ENCODE results near the gene TEX52.

The TEX52 gene

DNA sequence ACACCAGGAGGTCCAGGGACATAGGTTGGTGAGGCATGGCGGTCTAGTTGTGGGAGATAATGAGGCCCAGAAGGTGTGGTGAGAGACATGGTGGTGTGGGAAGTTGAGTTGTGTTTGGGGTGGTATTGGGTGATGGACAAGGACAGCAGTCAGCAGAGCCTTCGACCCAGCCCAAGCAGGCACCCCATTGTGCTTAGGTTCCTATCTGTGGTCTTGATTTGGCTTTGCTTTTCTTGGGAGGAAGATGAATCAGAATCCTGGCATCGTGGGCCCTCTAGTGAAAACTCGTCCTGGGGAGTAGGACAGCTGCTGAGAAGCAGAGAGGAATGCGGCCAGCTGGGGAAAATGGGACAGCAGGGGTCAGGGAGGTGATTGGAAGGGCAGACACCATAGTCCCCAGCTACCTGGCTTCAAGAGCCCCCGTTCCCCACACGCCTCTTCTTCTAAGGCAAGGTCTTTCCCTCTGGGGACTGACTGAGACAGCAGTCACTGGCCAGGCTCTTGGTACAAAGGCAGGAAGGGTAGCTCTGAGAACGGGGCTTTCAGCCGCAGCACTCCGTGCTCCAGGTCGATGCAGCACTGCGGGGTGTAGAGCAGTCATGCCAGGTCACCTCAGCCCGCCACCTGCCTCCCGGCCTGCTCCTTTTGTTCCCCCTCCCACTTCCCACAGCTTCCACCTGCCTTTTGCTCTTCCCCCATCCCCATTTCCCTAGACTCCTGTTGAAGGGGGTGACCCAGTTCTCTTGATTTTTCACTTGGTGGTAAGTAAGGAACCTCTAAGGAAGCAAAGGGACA, 29.9 kb downstream of the TEX52 start:
- no peak for DNase-seq

GRCh38 chr12:2826036-2826435, 30.8 kb downstream of the TEX52 start:
- DNase-seq = no peak

GRCh38 chr12:2825132-2825531, 31.7 kb downstream of the TEX52 start:
- DNase-seq = no peak

- no peak for DNase-seq
These were observed 32.3 kb downstream of the TEX52 start for GRCh38 chr12:2824541-2824940.

DNA sequence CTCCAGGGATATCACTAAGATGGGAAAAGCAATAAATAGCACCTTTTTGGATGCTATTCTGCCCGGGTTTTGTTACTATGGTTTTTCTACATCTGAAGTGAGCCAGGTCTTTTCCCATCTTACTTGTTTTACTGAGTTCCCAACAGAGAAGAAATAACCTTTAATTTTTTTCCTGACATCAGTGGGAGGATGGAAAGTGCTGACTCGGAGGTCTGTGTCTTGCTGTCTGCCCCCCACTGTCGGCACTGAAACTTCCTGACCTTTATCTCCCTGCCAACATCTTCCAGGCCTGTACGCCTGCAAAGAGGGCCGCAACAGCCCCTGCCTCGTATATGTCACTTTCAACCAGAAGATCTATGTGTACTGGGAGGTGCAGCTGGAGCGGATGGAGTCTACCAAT, 33.4 kb downstream of the TEX52 start:
- no peak for DNase-seq

GRCh38 chr12:2820432-2820831, 36.4 kb downstream of the TEX52 start:
- no peak for DNase-seq

GRCh38 chr12:2819810-2820209, 37.0 kb downstream of the TEX52 start:
- no peak for DNase-seq

DNA sequence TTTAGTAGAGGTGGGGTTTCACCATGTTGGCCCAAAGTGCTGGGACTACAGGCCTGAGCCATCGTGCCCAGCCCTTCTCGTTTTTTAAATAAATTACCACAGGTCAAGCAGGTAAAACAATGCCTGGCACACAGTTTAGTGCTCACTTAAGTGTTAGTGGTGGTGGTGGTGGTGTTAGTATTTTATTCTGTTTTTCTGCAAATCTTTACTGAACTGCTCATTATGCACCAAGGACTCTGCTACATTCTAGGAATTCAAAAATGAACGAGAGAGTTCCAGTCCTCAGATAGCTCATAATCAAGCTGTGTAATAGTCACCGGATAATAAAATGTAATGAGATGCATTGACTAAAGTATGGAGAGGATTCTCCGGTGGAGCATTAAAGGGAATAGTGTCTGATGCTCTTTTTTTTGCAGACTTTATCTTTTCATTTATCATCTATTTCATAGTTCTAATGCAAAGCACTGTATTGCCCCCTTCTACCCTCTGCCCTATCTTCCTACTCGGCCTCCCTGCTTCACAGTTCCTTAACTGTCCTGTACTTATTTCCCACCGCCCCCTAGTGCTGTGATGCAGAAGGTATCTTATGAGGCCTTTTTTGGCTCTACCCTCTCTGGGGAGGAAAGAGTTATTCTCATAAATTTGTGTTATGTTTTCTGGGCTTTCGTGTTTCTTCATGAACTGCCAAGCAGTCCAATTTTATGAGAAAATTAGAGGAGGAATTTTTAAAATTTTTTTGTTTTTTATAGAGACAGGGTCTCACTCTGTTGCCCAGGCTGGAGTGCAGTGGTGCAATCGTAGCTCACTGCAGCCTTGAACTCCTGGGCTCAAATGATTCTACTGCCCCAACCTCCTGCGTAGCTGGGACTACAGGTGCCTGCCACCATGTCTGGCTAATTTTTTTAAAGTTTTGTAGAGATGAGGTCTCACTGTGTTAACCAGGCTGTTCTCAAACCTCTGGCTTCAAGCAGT, 43.3 kb downstream of the TEX52 start:
- DNase-seq = peak; percentile 78

DNA sequence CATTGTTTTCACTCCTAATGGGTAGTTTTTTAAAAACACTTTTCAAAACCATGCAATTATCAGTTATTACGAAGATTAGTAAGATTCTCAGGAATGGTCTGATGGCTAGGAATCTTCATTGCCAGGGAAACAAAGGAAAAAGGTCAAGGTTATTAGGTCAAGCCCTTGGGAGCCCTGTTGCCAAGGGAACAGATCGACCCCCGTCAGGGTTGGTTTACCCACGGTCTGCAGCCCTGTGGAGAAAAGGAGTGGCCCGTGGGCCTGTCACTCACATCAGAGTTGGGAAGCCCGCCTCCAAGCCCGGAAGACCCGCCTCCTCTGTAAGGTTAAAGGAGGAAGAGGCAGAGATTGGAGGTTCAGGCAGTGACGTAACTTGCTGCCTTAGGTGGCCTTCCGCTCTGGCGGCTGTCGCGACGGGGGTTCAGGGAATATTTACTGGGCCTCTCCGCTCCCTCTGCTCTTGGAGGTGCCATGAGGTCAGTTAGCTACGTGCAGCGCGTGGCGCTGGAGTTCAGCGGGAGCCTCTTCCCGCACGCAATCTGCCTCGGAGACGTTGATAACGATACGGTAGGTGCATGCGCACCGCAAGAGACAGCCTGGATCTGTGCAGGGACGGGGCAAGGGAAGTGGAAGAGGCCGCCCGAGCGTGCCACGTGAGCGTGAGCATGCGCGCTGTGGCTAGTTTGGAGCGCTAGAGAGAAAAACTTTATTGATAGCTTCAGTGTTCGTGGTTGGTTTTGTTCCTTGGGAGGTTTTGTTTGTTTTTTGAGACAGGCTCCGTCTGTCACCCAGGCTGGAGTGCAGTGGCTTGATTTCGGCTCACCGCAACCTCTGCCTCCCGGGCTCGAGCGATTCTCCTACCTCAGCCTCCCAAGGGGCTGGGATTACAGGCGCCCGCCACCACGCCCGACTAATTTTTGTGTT, 44.3 kb downstream of the TEX52 start, which contains the start of gene ITFG2:
Gene ITFG2 (plus strand): TSS at position 379 of the 924 bp plus-strand sequence. CDS start 93 bp downstream, at position 472.
- DNase-seq = peak; percentile 98

- no peak for DNase-seq
These were observed 45.0 kb downstream of the TEX52 start for GRCh38 chr12:2811801-2812200.

- no peak for DNase-seq
These were observed 50.1 kb downstream of the TEX52 start for GRCh38 chr12:2806700-2807099.

DNA sequence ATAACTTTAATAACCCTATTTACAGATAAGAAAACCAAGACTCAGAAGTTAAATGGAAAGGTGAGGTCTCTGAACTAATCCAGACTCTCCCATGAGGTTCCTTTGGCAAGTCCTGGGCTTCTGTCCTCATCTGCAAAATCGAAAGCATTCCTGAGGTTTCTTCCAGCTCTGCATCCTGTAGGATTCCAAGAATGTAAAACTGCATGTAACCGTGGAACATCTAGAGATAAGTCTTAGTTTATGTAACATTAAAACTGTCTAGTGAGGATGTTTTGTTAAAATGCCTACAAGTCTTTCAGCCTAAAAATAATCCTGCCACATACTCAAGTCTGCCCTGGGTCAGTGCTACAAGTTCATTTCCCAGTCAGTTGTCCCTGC, 51.7 kb downstream of the TEX52 start:
- no peak for DNase-seq

GRCh38 chr12:2804393-2805142, 52.3 kb downstream of the TEX52 start:
- peak; percentile 31 for DNase-seq

GRCh38 chr12:2803635-2804392, 53.0 kb downstream of the TEX52 start:
- no peak for DNase-seq

DNA sequence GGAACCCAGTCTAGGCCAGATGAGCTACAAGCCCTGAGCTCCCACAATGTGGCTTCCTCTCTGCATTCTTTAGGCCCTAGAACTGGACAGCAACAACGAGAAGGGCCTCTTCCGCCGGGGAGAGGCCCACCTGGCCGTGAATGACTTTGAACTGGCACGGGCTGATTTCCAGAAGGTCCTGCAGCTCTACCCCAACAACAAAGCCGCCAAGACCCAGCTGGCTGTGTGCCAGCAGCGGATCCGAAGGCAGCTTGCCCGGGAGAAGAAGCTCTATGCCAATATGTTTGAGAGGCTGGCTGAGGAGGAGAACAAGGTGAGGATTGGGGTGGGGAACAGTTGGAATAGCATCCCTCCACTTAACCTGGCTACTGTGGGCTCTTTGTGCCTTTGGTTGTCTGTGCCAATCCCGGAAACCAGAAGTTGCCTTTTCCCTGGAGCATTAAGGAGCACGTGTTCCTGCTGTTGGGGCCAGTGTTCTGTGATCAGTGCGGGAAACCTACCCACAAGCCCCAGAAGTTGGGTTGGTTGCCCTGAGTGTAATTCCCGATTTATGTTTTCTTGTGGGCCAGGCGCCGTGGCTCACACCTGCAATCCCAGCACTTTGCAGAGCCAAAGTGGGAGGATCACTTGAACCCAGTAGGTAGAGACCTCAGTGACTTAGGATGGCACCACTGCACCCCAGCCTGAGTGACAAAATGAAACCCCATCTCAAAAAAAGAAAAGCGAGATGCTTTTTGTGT, 55.6 kb downstream of the TEX52 start:
- peak; percentile 53 for DNase-seq

DNA sequence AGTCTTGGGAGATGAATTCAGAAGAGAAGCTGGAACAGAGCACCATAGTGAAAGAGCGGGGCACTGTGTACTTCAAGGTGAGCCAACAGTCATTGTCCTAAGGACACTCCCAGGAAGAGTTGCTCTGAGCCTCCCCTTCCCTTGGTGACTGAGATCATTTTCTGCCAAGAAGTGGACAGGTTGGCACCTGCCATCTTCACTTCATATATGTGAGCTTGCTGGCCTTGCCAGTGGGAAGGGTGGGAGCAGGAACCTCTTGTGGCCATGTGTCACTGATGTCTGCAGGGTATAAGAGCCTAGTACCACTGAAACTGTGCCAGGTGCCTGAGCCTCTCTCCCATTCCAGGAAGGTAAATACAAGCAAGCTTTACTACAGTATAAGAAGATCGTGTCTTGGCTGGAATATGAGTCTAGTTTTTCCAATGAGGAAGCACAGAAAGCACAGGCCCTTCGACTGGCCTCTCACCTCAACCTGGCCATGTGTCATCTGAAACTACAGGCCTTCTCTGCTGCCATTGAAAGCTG, 56.7 kb downstream of the TEX52 start:
- peak; percentile 36 for DNase-seq

Measured in activated effector memory CD4-positive, alpha-beta T cell treated with anti-CD3 and anti-CD28 coated beads, Interleukin-2, amount 50 U/mL, for 16 hours (primary cell).